H1 (cell line): ENCODE data around the gene CLRN2. TPM values are rescaled to one million over a fixed set of nuclear protein-coding genes. Genes with fewer than 3 reads are reported as not detected.

Source experiments
- polyA plus RNA-seq, 7 experiments: library from polyadenylated mRNA; depleted of rRNA in 3 of 7; stranded (reverse) in 5 of 7; unstranded in 2 of 7; fragments of >200 nt in 5 of 7; fragments of 200-250 nt in 2 of 7; gene quantifications; 1 replicate in 5 of 7; 2 replicates in 1 of 7; 4 replicates in 1 of 7; pipeline versions ENCODE4 v1.2.1 to v1.2.3, GENCODE V29; 2011 to 2013; ENCODE audit warnings: missing spikeins in 2 of 7, mixed read lengths in 2 of 7
- total RNA-seq: library from RNA; stranded (reverse); fragmentation: NEBNext Ultra II Directional; extraction: Animal tissue kit (Norgen Biotek cat#: 25700); gene quantifications from 2 replicates; pipeline ENCODE4 v1.2.1, GENCODE V29; 2021
- TF ChIP-seq, protein P1 (sequence below): IDR thresholded peaks from 2 replicates; pipeline ENCODE4 v1.6.1; 2012; ENCODE audit warnings: low read length, inconsistent platforms

The CLRN2 gene
- total and polyA plus RNA-seq, 2 of the 8 experiments (the other 6 are each of a cell fraction or from before 2014, with no cell fraction given) = not detected

- TF ChIP-seq, protein P1, sequence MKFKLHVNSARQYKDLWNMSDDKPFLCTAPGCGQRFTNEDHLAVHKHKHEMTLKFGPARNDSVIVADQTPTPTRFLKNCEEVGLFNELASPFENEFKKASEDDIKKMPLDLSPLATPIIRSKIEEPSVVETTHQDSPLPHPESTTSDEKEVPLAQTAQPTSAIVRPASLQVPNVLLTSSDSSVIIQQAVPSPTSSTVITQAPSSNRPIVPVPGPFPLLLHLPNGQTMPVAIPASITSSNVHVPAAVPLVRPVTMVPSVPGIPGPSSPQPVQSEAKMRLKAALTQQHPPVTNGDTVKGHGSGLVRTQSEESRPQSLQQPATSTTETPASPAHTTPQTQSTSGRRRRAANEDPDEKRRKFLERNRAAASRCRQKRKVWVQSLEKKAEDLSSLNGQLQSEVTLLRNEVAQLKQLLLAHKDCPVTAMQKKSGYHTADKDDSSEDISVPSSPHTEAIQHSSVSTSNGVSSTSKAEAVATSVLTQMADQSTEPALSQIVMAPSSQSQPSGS = no peak
Observed at GRCh38 chr4:17560065-17560673, 45.2 kb downstream of the CLRN2 start (continued).
